Islet precursor cell (in vitro differentiated cells): ENCODE data around the gene TSC22D2.
A peak's percentile ranks its signal among the peaks of the same experiment; 100 is the strongest.

Source experiments
- DNase-seq: peaks from one replicate; pipeline ENCODE4 v3.0.0-alpha.2; 2018

The TSC22D2 gene

GRCh38 chr3:150385296-150386242 lies 22.5 kb upstream of the TSC22D2 start:
- peak; percentile 58 for DNase-seq

- no peak for DNase-seq
Measured at GRCh38 chr3:150388498-150389418, 19.3 kb upstream of the TSC22D2 start.

GRCh38 chr3:150390087-150390486 lies 18.0 kb upstream of the TSC22D2 start:
- DNase-seq = no peak

DNA sequence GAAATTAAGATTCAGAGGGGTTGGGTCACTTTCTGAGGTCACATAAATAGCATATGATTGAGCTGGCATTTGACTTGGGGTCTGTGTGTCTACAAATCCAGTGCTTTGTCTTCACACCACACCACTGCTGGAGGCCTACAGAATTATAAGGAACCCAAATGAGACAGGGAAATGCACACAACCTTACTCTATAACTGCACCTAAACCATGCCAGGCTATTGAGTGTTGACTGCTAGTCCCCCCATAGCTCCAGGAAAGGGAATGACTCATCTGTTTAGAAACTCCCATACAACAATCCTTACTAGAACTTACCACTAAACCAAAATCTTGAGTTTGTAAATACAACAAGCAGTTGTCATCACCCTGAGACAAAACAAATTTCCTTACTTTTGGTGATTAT lies 16.9 kb upstream of the TSC22D2 start:
- DNase-seq = no peak

DNA sequence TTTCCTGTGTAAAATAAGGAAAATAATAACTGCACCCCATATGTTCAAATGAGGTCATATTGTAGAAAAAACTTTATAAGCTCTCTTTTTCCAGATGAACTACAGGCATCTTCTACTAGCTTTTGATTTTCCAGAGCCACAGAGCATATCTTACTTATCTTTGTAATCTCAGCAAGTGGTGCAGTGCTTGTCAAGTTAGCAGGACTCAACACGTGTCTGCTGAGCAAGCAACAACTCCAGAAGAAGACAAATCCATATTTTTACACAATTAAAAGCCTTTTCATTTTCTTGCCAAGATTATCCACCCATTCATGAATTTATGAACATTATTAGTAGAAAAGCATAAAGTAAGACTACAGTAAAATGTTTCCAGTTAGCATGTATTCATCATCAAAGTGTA lies 14.4 kb upstream of the TSC22D2 start:
- DNase-seq = no peak

DNA sequence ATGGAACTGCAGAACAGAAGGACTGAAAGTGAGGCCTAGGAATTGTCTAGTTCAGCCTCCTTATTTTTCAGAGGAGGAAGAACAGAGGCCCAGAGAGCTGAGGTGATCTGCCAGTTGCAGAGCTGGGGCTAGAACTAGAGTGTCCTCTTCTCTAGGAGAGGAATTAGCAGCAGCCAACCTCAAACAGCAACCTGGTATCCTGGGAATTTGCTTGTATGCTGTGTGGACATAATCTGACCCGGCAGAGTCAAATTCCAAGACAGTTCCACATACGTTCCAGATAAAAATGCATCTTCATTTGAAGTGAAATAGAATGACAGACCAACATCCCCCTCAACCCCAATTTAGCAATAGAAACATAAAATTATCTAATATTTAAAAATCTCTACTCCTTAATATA lies 13.5 kb upstream of the TSC22D2 start:
- DNase-seq = no peak

DNA sequence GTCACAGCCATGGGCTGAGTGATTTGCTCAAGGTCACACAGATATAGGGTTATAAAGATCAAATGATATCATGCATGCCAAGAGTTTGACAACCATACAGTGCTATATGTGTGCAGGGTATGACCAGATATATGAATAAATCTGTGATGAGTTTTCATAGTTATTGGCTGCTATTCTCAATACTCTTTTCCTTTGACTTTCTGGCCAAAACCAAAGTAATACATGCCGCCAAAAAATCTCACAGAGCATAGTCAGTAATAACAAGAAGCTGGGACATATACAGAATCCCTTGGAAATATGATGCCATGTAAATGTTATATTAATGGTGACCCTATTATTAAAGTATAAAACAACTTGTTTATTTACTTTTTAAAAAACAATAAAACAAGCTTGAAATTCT lies 11.6 kb upstream of the TSC22D2 start:
- no peak for DNase-seq

GRCh38 chr3:150396956-150397550 lies 11.0 kb upstream of the TSC22D2 start:
- no peak for DNase-seq

DNA sequence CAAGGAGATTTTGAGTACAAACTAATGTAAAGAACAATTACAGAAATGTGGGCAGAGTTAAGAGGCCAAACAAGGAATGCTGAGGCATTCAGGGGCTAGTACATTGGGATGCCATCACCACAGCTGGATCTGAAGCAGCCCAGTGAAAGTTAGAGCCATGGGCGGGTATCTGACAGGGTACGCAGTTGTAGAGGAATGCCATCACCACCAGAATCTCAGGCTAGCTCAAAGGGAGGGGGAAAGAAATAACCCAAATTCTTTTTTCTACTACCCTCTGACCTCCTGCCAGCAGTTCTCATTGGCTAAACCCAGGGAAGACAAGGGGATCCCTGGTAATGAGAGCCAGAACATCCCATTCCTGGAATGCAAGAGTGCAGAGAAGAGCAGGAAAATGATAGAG lies 9.0 kb upstream of the TSC22D2 start:
- no peak for DNase-seq

- DNase-seq = no peak
Measured at GRCh38 chr3:150401285-150401684, 6.8 kb upstream of the TSC22D2 start.

DNA sequence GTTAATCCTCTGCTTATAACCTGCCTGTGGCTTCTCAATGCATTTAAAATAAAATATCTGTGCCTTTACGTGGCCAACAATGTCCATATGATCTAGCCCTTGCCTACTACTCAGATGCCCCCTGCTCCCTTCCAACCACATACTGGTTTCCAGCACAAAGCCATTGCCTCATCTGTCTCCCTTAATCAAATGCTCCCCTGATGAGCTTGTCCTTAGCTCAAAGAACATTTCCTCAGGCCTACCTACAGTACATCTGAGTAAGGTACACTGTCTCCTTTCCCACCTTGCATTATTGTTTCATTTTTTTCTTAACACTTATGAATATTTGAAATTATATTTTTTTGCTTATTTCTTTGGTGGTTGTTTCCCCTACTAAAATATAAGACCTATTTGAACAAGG lies 5.9 kb upstream of the TSC22D2 start:
- DNase-seq = no peak

DNA sequence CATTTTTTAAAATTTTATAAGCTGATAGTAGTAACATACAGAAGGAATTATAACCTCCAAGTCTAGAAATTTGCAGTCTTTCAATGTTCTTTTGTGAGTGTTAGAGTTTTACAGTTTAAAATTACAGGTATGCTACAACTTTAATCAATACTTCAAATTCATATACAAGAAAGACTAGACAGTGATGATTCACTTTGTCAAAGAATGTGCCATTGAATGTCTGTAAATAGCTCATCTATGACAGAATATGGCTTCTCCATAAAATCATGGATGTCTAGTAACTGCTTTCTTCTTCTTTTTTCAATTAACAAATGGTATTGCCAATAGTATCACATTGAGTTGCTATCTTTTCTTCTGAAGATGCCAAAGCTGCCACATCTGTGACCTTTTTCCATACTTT lies 4.1 kb upstream of the TSC22D2 start:
- DNase-seq = no peak

DNA sequence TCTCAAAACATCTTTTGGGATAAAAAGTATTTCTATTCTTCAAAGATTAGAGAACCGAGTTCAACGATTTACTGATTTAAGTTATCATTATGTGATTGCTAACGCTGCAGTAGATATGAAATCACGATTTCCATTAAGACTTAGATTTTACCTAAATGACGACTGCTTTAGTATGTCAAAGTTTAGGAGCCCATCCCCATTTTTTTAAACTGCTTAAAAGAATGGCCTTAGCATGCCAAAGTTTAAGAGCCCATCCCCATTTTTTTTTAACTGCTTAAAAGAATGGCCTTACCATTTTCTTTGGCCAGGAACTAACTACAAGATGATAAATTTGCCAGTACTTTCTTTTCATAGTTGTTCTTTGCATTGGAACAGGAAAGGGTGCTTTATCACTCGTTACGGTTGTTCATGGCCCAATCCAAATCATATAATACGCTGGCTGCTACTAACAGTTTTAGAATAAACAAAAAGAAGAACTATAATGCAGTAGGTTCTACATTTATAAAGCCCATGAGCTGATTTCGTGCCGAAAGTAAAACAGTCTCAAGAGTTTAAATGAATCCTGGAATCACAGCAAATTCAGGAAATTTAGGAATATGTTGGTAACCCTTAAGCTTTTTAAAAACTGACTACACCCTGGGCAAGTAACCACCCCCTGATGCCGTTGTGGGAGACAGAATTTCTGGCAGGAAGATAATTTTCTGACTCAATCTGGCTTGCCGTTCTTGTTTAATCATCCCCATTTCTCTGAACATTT lies 869 bp upstream of the TSC22D2 start:
- no peak for DNase-seq

DNA sequence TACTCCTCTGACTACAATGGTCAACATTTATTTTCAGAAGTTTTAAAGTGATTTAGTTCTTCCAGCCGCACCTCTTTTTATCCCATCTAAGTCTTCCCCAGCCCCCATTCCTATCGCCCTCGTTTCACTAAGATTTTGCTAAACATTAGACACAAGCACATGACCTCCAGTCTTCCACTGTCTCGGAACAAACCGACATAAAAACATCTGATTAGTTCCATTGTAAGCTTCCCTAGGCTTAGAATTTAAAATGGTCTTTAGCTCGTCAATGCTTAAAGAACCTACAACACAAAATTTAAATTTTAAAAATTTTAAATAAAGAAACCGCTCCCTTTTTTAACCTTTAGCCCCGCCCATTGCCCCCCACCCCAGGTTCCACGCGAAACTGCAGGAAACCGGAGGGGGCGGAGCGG lies 284 bp upstream of the TSC22D2 start:
- DNase-seq = no peak

DNA sequence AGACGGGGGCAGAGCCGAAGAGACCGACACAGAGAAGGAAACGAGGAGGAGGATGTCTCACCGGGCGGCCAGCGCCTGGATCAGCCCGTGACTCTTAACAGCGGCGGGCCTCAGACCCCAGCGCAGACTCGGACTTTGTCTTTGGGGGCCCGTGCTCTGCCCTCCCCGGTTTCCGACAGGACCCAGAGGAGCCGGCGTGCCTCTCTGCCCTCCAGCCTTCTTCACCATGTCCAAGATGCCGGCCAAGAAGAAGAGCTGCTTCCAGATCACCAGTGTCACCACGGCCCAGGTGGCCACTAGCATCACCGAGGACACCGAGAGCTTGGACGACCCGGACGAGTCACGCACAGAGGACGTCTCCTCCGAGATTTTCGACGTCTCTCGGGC lies 1.0 kb downstream of the TSC22D2 start:
- no peak for DNase-seq

- peak; percentile 89 for DNase-seq
Measured at GRCh38 chr3:150409512-150410310, 1.6 kb downstream of the TSC22D2 start.

- peak; percentile 61 for DNase-seq
Measured at GRCh38 chr3:150410311-150411105, 2.4 kb downstream of the TSC22D2 start.

DNA sequence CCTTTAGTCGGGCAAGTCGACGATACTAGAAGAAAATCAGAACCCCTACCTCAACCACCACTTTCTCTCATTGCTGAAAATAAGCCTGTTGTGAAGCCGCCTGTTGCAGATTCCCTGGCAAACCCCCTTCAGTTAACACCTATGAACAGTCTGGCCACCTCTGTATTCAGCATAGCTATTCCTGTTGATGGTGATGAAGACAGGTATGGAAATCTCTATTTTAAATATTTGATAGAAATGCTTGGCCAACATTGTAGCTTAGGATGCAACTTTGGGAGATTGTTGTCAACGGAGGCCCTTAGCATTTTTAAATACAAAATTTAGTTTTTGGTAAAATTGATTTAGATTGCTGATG lies 3.0 kb downstream of the TSC22D2 start:
- no peak for DNase-seq

GRCh38 chr3:150411546-150411945 lies 3.4 kb downstream of the TSC22D2 start:
- DNase-seq = no peak

GRCh38 chr3:150411976-150412375 lies 3.9 kb downstream of the TSC22D2 start:
- DNase-seq = no peak
